Measurements from ENCODE around the gene UBQLN4. TPM values are rescaled to one million over a fixed set of nuclear protein-coding genes. Genes with fewer than 3 reads are reported as not detected.

Gene UBQLN4
- total RNA-seq (10 to 100 TPM; 19.9 to 32.2 (median 26.2) TPM), polyA plus RNA-seq (10 to 100 TPM; 15.7 to 19.7 TPM)
- long read RNA-seq, donor 1, transcript UBQLN4-201 (11 exons, 3,576 nt): major isoform, 8 of 22 reads
- long read RNA-seq, donor 1, partial matches to known transcripts: 9 of 22 reads
- long read RNA-seq, donor 1, other reads (novel, unspliced or antisense): 5 of 22 reads
- long read RNA-seq, donor 2, transcript UBQLN4-201 (11 exons, 3,576 nt): major isoform, 5 of 17 reads
- long read RNA-seq, donor 2, partial matches to known transcripts: 11 of 17 reads
- long read RNA-seq, donor 2, other reads (novel, unspliced or antisense): 1 of 17 reads
- long read RNA-seq, donor 3, partial matches to known transcripts: 24 of 26 reads
- long read RNA-seq, donor 3, other reads (novel, unspliced or antisense): 0 of 26 reads

GRCh38 chr1:156053768-156054499 lies at the start of gene UBQLN4:
Gene UBQLN4, minus strand, starts transcription at chr1:156053798. Its CDS starts 97 bp downstream, at chr1:156053701.
- WGBS, 2 donors: 0% methylated on average over 31 to 45 of the region's 49 CpGs
- DNase-seq (peak; percentile 89 to 91), ATAC-seq (peak; percentile 63 to 87 (median 79))
- peak within 1 kb of the TSS; percentile 89 to 99 (median 96) for H3K27ac ChIP-seq
- TF ChIP-seq CTCF (IDR thresholded peaks at IDR 0.05): peak; percentile 45 to 64 (median 54)
- H3K36me3 ChIP-seq: peaks cover 0 to 44% (median 0%) of the 10 kb centered on the region in 9 donors
- intact Hi-C loops (cut with DNase I): loop anchor here in 2 of 10 donors (5.0 to 10.0 kb wide), 2 partner anchors 117 to 119 kb away; partner anchors contain the start of gene KHDC4 (in 1 of the 2)
- no peaks in the 10 kb centered on the region for H3K27me3 ChIP-seq
- no peaks in the 10 kb centered on the region for H3K9me3 ChIP-seq
- peak within 1 kb of the TSS; percentile 66 to 86 (median 79) for H3K4me3 ChIP-seq
- peaks cover 5 to 49% (median 31%) of the 10 kb centered on the region in 9 donors for H3K4me1 ChIP-seq

GRCh38 chr1:156102633-156103511 lies 49.3 kb upstream of the UBQLN4 start:
- no peak overlapping the region for H3K4me3 ChIP-seq
- WGBS, 2 donors: 58 to 61% methylated on average over 16 of the region's 16 CpGs
- peaks cover 47 to 79% (median 71%) of the 10 kb centered on the region in 9 donors for H3K4me1 ChIP-seq
- peak in 1 of 8 donors; percentile 3 for ATAC-seq
- no peaks in the 10 kb centered on the region for H3K27me3 ChIP-seq
- no peak for TF ChIP-seq CTCF (IDR thresholded peaks at IDR 0.05)
- DNase-seq: peak in 1 of 2 donors; percentile 57
- H3K9me3 ChIP-seq: no peaks in the 10 kb centered on the region
- no peaks in the 10 kb centered on the region for H3K36me3 ChIP-seq
- H3K27ac ChIP-seq: peak overlapping the region; percentile 79 to 98 (median 95)
- intact Hi-C loops (cut with DNase I): no loop called here

- intact Hi-C loops (cut with DNase I): no loop called here
Measured at GRCh38 chr1:156101880-156102279, 48.3 kb upstream of the UBQLN4 start.

More at GRCh38 chr1:156101880-156102279, 48.3 kb upstream of the UBQLN4 start:
- Histone ChIP-seq H3K9me3 (no peaks in the 10 kb centered on the region), H3K36me3 (no peaks in the 10 kb centered on the region), H3K27ac (peak overlapping the region in 9 of 10 donors; percentile 92 to 98 (median 95)), H3K4me3 (no peak overlapping the region), H3K27me3 (no peaks in the 10 kb centered on the region), H3K4me1 (peaks cover 50 to 79% (median 71%) of the 10 kb centered on the region in 9 donors)
- peak in 1 of 2 donors; percentile 61 for DNase-seq
- 52 to 75% methylated on average over 6 of the region's 6 CpGs for WGBS, 2 donors
- TF ChIP-seq CTCF (IDR thresholded peaks at IDR 0.05): no peak
- no peak for ATAC-seq
